Activated naive CD8-positive, alpha-beta T cell (primary cell): ENCODE results near the gene CRHR2.
"Not testable (repeated sequence)": the region's sequence is repeated elsewhere in the genome, so short reads cannot be mapped to it uniquely, and the experiment has no call there.

Experiments
- H3K27ac Mint-ChIP-seq: one replicate; pipeline ENCODE4 v1.8.0; 2021; ENCODE audit warnings: mixed read lengths
- H3K27me3 Mint-ChIP-seq: one replicate; pipeline ENCODE4 v1.8.0; 2021; ENCODE audit warnings: mixed read lengths
- H3K36me3 Mint-ChIP-seq: one replicate; pipeline ENCODE4 v1.8.0; 2021; ENCODE audit warnings: mixed read lengths
- H3K4me1 Mint-ChIP-seq: one replicate; pipeline ENCODE4 v1.8.0; 2021; ENCODE audit warnings: low read depth, mixed read lengths
- H3K4me3 Mint-ChIP-seq: one replicate; pipeline ENCODE4 v1.8.0; 2021; ENCODE audit warnings: mild to moderate bottlenecking, mixed read lengths
- H3K9me3 Mint-ChIP-seq: one replicate; pipeline ENCODE4 v1.8.0; 2021; ENCODE audit warnings: low read depth, mixed read lengths

Gene CRHR2

GRCh38 chr7:30644286-30644955, 37.8 kb downstream of the CRHR2 start:
- no peaks in the 10 kb centered on the region for H3K9me3 Mint-ChIP-seq
- H3K4me3 Mint-ChIP-seq: no peak overlapping the region
- H3K27me3 Mint-ChIP-seq: no peaks in the 10 kb centered on the region
- H3K27ac Mint-ChIP-seq: no peak overlapping the region
- no peaks in the 10 kb centered on the region for H3K4me1 Mint-ChIP-seq
- H3K36me3 Mint-ChIP-seq: peaks cover 3% of the 10 kb centered on the region

- Mint-ChIP-seq H3K27ac (no peak overlapping the region), H3K36me3 (peaks cover 3% of the 10 kb centered on the region), H3K4me3 (no peak overlapping the region), H3K4me1 (no peaks in the 10 kb centered on the region), H3K27me3 (no peaks in the 10 kb centered on the region), H3K9me3 (no peaks in the 10 kb centered on the region)
Measured at GRCh38 chr7:30642789-30643188, 39.5 kb downstream of the CRHR2 start.

DNA sequence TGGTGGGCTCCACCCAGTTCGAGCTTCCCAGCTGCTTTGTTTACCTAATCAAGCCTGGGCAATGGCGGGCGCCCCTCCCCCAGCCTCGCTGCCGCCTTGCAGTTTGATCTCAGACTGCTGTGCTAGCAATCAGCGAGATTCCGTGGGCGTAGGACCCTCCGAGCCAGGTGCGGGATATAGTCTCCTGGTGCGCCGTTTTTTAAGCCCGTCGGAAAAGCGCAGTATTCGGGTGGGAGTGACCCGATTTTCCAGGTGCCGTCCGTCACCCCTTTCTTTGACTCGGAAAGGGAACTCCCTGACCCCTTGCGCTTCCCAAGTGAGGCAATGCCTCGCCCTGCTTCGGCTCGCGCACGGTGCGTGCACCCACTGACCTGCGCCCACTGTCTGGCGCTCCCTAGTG, 39.9 kb downstream of the CRHR2 start:
- H3K4me3 Mint-ChIP-seq, H3K9me3 Mint-ChIP-seq, H3K27ac Mint-ChIP-seq, H3K27me3 Mint-ChIP-seq, H3K36me3 Mint-ChIP-seq, H3K4me1 Mint-ChIP-seq: not testable (repeated sequence)

DNA sequence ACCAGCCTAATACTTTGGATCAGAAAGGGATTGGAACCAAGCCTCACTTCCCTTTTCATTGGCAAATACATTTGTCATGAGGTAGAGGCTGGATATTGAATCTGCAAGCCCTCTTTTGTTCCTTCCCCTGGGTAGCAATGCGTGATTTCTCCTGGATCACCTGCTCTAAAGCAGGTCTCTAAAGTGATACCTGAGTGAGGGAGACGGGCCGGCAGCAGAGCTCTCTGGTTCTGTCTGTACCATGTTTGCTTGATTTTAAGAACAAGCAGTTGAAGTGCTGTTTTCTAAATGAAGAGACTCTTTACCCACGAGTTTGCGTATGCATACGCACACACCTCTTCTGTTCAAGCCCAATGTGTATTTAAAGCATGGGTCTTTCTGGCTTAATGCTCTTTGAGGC, 46.5 kb downstream of the CRHR2 start:
- peaks cover 24% of the 10 kb centered on the region for H3K36me3 Mint-ChIP-seq

GRCh38 chr7:30634634-30635201, 47.5 kb downstream of the CRHR2 start:
- Mint-ChIP-seq H3K4me1 (no peaks in the 10 kb centered on the region), H3K4me3 (no peak overlapping the region), H3K36me3 (peaks cover 24% of the 10 kb centered on the region), H3K27ac (no peak overlapping the region), H3K9me3 (no peaks in the 10 kb centered on the region), H3K27me3 (no peaks in the 10 kb centered on the region)

More for the DNA sequence above, 46.5 kb downstream of the CRHR2 start:
- H3K9me3 Mint-ChIP-seq: no peaks in the 10 kb centered on the region
- no peaks in the 10 kb centered on the region for H3K4me1 Mint-ChIP-seq
- H3K4me3 Mint-ChIP-seq: no peak overlapping the region
- no peak overlapping the region for H3K27ac Mint-ChIP-seq
- H3K27me3 Mint-ChIP-seq: no peaks in the 10 kb centered on the region

GRCh38 chr7:30634193-30634626, 48.0 kb downstream of the CRHR2 start:
- Mint-ChIP-seq H3K9me3 (no peaks in the 10 kb centered on the region), H3K27me3 (no peaks in the 10 kb centered on the region), H3K27ac (no peak overlapping the region), H3K4me1 (no peaks in the 10 kb centered on the region), H3K36me3 (peaks cover 24% of the 10 kb centered on the region), H3K4me3 (no peak overlapping the region)

GRCh38 chr7:30633223-30633622, 49.0 kb downstream of the CRHR2 start:
- peaks cover 26% of the 10 kb centered on the region for H3K36me3 Mint-ChIP-seq
- H3K4me1 Mint-ChIP-seq: no peaks in the 10 kb centered on the region
- no peaks in the 10 kb centered on the region for H3K9me3 Mint-ChIP-seq
- H3K4me3 Mint-ChIP-seq: no peak overlapping the region
- no peaks in the 10 kb centered on the region for H3K27me3 Mint-ChIP-seq
- H3K27ac Mint-ChIP-seq: no peak overlapping the region

GRCh38 chr7:30630986-30631385, 51.3 kb downstream of the CRHR2 start:
- peaks cover 26% of the 10 kb centered on the region for H3K36me3 Mint-ChIP-seq
- no peak overlapping the region for H3K4me3 Mint-ChIP-seq
- H3K4me1 Mint-ChIP-seq: peaks cover 4% of the 10 kb centered on the region

GRCh38 chr7:30627026-30627425, 55.2 kb downstream of the CRHR2 start:
- Mint-ChIP-seq H3K27ac (peak overlapping the region; percentile 61), H3K36me3 (peaks cover 17% of the 10 kb centered on the region), H3K4me1 (peaks cover 6% of the 10 kb centered on the region), H3K9me3 (no peaks in the 10 kb centered on the region), H3K4me3 (no peak overlapping the region), H3K27me3 (no peaks in the 10 kb centered on the region)

More at GRCh38 chr7:30630986-30631385, 51.3 kb downstream of the CRHR2 start:
- Mint-ChIP-seq H3K9me3 (no peaks in the 10 kb centered on the region), H3K27ac (peak overlapping the region; percentile 16), H3K27me3 (no peaks in the 10 kb centered on the region)

- no peak overlapping the region for H3K4me3 Mint-ChIP-seq
- peaks cover 19% of the 10 kb centered on the region for H3K36me3 Mint-ChIP-seq
- no peaks in the 10 kb centered on the region for H3K9me3 Mint-ChIP-seq
- no peaks in the 10 kb centered on the region for H3K27me3 Mint-ChIP-seq
- H3K4me1 Mint-ChIP-seq: peaks cover 6% of the 10 kb centered on the region
- H3K27ac Mint-ChIP-seq: no peak overlapping the region
Measured at GRCh38 chr7:30625283-30625682, 57.0 kb downstream of the CRHR2 start.

DNA sequence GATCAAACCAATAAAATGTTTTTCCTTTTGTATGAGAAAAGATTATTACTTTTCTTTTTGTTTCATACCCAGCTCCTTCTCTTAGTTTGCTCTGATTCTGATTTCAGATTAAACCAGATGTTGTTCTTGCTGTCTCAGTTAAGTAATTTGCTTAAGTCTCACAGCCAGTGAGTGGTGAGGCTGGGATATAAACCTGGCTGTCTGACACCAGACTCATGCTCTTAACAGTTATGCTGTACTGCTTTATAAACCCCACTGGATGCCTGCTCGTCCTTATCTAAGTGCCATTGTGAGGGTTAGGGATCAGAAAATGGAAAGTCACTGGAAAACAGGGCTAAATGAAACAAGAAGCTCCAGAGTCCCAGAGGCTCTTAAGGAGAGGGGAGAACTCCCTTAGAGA, 63.3 kb downstream of the CRHR2 start:
- Mint-ChIP-seq H3K9me3 (no peaks in the 10 kb centered on the region), H3K27me3 (no peaks in the 10 kb centered on the region), H3K27ac (no peak overlapping the region), H3K4me1 (peaks cover 3% of the 10 kb centered on the region), H3K36me3 (peaks cover 13% of the 10 kb centered on the region), H3K4me3 (no peak overlapping the region)

DNA sequence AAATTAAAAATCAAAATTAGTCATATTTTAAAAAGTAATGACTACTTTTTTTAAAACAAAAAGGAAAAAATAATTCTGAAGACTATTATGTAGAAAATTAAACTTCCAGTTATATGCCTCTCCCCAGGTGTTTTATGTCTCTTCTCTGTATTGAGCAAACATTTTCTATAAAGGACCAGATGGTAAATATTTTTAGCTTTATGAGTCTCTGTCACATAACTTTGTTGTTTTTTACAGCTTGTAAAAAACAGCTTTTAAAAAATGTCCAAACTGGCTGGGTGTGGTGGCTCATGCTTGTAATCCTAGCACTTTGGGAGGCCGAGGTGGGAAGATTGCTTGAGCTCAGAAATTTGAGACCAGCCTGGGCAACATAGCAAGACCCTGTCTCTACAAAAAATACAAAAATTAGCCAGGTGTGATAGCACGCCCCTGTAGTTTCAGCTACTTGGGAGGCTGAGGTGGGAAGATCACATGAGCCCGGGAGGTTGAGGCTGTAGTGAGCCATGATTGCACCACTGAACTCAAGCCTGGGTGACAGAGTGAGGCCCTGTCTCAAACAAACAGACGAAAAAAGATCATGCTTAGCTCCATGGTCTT, 64.1 kb downstream of the CRHR2 start:
- H3K4me3 Mint-ChIP-seq: no peak overlapping the region
- H3K27me3 Mint-ChIP-seq: no peaks in the 10 kb centered on the region
- peaks cover 16% of the 10 kb centered on the region for H3K36me3 Mint-ChIP-seq
- no peaks in the 10 kb centered on the region for H3K9me3 Mint-ChIP-seq
- H3K4me1 Mint-ChIP-seq: peaks cover 11% of the 10 kb centered on the region
- H3K27ac Mint-ChIP-seq: no peak overlapping the region

GRCh38 chr7:30617359-30617758, 64.9 kb downstream of the CRHR2 start:
- no peaks in the 10 kb centered on the region for H3K27me3 Mint-ChIP-seq
- H3K4me1 Mint-ChIP-seq: peaks cover 18% of the 10 kb centered on the region
- H3K27ac Mint-ChIP-seq: no peak overlapping the region
- H3K4me3 Mint-ChIP-seq: no peak overlapping the region
- H3K9me3 Mint-ChIP-seq: no peaks in the 10 kb centered on the region
- H3K36me3 Mint-ChIP-seq: peaks cover 16% of the 10 kb centered on the region

- Mint-ChIP-seq H3K4me3 (no peak overlapping the region), H3K27ac (no peak overlapping the region), H3K4me1 (peaks cover 25% of the 10 kb centered on the region), H3K27me3 (no peaks in the 10 kb centered on the region), H3K36me3 (peaks cover 16% of the 10 kb centered on the region), H3K9me3 (no peaks in the 10 kb centered on the region)
Measured at GRCh38 chr7:30616318-30616717, 65.9 kb downstream of the CRHR2 start.

GRCh38 chr7:30613366-30614325, 68.6 kb downstream of the CRHR2 start:
- no peaks in the 10 kb centered on the region for H3K9me3 Mint-ChIP-seq
- H3K4me1 Mint-ChIP-seq: peaks cover 26% of the 10 kb centered on the region
- peaks cover 19% of the 10 kb centered on the region for H3K36me3 Mint-ChIP-seq
- H3K4me3 Mint-ChIP-seq: no peak overlapping the region
- no peaks in the 10 kb centered on the region for H3K27me3 Mint-ChIP-seq
- peak overlapping the region; percentile 70 for H3K27ac Mint-ChIP-seq
